Tibial nerve (tissue), 3 donors: Measurements from ENCODE around the gene HNRNPUL1.

Experiments used
- POLR2A ChIP-seq, 2 donors: fragments of 450-650 bp; IDR thresholded peaks; one replicate each; pipeline ENCODE4 v1.6.1; 2017; ENCODE audit warnings: antibody characterized with exemption in 2 of 2, mild to moderate bottlenecking in 2 of 2, moderate library complexity in 2 of 2
- TF ChIP-seq, protein P1 (sequence below), 5 experiments: fragments of 200-600 bp in 3 of 5; fragments of 450-650 bp in 2 of 5; sonication (generic) in 3 of 5; IDR thresholded peaks; one replicate each; pipeline ENCODE4 v1.5.1; 2016 to 2019; ENCODE audit warnings: antibody characterized with exemption in 5 of 5, mild to moderate bottlenecking in 3 of 5, moderate library complexity in 2 of 5

DNA sequence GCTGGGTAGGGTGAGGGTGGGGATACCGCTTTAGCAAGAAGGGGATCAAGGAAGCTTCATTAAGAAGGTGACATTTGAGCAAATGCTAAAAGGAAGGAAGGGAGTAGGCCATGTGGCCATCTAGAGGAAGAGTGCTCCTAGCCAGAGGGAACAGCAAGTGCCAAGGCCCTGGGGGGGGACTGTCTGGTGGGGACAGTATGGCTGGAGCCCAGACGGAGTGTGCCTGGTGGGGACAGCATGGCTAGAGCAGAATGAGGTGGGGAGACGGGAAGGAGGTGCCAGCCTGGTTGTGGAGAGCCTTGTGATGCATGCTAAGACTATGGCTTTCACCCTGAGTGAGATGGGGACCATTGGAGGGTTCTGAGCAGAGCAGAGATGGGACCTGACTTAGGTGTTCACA lies 91.6 kb downstream of the HNRNPUL1 start:
- TF ChIP-seq, protein P1, sequence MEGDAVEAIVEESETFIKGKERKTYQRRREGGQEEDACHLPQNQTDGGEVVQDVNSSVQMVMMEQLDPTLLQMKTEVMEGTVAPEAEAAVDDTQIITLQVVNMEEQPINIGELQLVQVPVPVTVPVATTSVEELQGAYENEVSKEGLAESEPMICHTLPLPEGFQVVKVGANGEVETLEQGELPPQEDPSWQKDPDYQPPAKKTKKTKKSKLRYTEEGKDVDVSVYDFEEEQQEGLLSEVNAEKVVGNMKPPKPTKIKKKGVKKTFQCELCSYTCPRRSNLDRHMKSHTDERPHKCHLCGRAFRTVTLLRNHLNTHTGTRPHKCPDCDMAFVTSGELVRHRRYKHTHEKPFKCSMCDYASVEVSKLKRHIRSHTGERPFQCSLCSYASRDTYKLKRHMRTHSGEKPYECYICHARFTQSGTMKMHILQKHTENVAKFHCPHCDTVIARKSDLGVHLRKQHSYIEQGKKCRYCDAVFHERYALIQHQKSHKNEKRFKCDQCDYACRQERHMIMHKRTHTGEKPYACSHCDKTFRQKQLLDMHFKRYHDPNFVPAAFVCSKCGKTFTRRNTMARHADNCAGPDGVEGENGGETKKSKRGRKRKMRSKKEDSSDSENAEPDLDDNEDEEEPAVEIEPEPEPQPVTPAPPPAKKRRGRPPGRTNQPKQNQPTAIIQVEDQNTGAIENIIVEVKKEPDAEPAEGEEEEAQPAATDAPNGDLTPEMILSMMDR (IDR thresholded peaks at IDR 0.05) = no peak
- no peak for TF ChIP-seq POLR2A (IDR thresholded peaks at IDR 0.05)
